Glutamatergic neuron (in vitro differentiated cells): ENCODE results near the gene NBPF3. TPM values are rescaled to one million over a fixed set of nuclear protein-coding genes. Genes with fewer than 3 reads are reported as not detected.

Experiments used
- DNase-seq: peaks from one replicate; pipeline ENCODE4 v3.0.0; 2022
- H3K27ac Mint-ChIP-seq: one replicate; pipeline ENCODE4 v1.8.0; 2020; ENCODE audit warnings: mild to moderate bottlenecking, mixed read lengths, inconsistent platforms; ENCODE audit not compliant: unreplicated experiment
- H3K27me3 Mint-ChIP-seq: one replicate; pipeline ENCODE4 v1.8.0; 2020; ENCODE audit warnings: mild to moderate bottlenecking, moderate library complexity, mixed read lengths, inconsistent platforms; ENCODE audit not compliant: unreplicated experiment
- H3K36me3 Mint-ChIP-seq: one replicate; pipeline ENCODE4 v1.8.0; 2020; ENCODE audit warnings: mild to moderate bottlenecking, mixed read lengths, inconsistent platforms; ENCODE audit not compliant: unreplicated experiment
- H3K4me1 Mint-ChIP-seq: one replicate; pipeline ENCODE4 v1.8.0; 2020; ENCODE audit warnings: mild to moderate bottlenecking, low read depth, mixed read lengths, inconsistent platforms; ENCODE audit not compliant: unreplicated experiment
- H3K4me3 Mint-ChIP-seq: one replicate; pipeline ENCODE4 v1.8.0; 2020; ENCODE audit warnings: mild to moderate bottlenecking, mixed read lengths, inconsistent platforms; ENCODE audit not compliant: unreplicated experiment
- H3K9me3 Mint-ChIP-seq: one replicate; pipeline ENCODE4 v1.8.0; 2020; ENCODE audit warnings: mild to moderate bottlenecking, moderate library complexity, mixed read lengths, inconsistent platforms; ENCODE audit not compliant: unreplicated experiment
- long read RNA-seq: library from polyadenylated mRNA; unstranded; transcript quantifications from one replicate; pipeline ENCODE4 v2.0.0, GENCODE V29; 2020; ENCODE audit not compliant: unreplicated experiment
- total RNA-seq: library from RNA; stranded (reverse); fragmentation: NEBNext Ultra II Directional; extraction: Animal tissue kit (Norgen Biotek cat#: 25700); gene quantifications from one replicate; pipeline ENCODE4 v1.2.1, GENCODE V29; 2021; ENCODE audit not compliant: unreplicated experiment
- TF ChIP-seq, protein P1 (sequence below): fragments of 200-600 bp; sonication (generic); IDR thresholded peaks from one replicate; pipeline ENCODE4 v1.5.0; 2021; ENCODE audit not compliant: partially characterized antibody, unreplicated experiment

Gene NBPF3, protein sequence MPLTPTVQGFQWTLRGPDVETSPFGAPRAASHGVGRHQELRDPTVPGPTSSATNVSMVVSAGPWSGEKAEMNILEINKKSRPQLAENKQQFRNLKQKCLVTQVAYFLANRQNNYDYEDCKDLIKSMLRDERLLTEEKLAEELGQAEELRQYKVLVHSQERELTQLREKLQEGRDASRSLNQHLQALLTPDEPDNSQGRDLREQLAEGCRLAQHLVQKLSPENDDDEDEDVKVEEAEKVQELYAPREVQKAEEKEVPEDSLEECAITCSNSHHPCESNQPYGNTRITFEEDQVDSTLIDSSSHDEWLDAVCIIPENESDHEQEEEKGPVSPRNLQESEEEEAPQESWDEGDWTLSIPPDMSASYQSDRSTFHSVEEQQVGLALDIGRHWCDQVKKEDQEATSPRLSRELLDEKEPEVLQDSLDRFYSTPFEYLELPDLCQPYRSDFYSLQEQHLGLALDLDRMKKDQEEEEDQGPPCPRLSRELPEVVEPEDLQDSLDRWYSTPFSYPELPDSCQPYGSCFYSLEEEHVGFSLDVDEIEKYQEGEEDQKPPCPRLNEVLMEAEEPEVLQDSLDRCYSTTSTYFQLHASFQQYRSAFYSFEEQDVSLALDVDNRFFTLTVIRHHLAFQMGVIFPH
- 3.1 TPM for total RNA-seq
- long read RNA-seq, partial matches to known transcripts, result 0 of 2 reads
- long read RNA-seq, other reads (novel, unspliced or antisense), result 1 of 2 reads

DNA sequence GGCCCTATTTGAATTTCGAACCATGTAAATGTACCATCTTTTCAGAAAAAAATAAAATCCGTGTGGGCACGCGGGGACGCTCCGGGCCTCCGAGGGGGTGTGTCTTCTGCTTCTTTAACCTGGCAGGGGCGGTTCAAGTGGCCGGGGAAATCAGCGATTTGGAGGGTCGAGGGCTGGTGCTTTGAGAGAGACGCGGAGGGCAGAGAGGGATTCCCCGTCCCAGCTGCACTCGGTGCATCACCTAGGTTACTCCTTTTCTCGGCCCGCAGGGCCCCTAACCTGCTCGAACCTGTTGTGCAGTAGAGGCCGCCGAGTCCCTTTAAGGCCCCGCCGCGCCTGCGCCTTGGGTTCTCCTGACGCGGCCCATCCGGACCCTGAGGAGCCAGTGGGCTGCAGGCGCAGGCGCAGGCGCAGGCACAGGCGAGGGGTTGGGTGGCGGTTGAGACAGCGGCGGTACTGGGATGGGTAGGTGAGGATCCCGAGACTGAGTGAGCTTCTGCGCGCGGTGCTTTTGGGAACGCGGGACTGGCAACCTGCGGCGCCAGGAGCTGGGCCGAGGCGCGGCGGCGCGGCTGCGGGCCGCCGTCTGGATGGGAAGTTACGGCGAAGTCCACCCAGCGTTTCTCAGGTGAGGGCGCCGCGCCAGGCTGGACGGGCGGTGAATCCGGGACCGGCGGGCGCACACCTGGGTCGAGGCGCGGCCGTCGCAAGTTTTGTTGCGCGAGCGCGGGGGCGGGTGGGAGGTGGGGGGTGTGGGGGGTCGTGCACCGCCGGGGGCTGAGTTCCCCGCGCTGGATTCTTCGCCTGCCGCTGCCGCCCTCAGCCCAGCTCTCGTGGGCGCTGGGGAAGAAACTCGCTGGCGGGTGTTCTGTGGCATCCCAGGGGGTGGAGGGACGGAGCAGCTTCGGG lies at the start of gene NBPF3:
NBPF3 (plus strand) TSS at position 417 of the 909 bp plus-strand sequence. CDS start 4,950 bp downstream, outside the sequence.
- Mint-ChIP-seq H3K27me3 (peaks cover 10% of the 10 kb centered on the region), H3K4me1 (peaks cover 3% of the 10 kb centered on the region), H3K36me3 (no peaks in the 10 kb centered on the region), H3K9me3 (peaks cover 2% of the 10 kb centered on the region), H3K4me3 (peak within 1 kb of the TSS; percentile 94), H3K27ac (peak within 1 kb of the TSS; percentile 38)
- DNase-seq, result peak; percentile 91
- TF ChIP-seq, protein P1, sequence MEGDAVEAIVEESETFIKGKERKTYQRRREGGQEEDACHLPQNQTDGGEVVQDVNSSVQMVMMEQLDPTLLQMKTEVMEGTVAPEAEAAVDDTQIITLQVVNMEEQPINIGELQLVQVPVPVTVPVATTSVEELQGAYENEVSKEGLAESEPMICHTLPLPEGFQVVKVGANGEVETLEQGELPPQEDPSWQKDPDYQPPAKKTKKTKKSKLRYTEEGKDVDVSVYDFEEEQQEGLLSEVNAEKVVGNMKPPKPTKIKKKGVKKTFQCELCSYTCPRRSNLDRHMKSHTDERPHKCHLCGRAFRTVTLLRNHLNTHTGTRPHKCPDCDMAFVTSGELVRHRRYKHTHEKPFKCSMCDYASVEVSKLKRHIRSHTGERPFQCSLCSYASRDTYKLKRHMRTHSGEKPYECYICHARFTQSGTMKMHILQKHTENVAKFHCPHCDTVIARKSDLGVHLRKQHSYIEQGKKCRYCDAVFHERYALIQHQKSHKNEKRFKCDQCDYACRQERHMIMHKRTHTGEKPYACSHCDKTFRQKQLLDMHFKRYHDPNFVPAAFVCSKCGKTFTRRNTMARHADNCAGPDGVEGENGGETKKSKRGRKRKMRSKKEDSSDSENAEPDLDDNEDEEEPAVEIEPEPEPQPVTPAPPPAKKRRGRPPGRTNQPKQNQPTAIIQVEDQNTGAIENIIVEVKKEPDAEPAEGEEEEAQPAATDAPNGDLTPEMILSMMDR, result no peak

DNA sequence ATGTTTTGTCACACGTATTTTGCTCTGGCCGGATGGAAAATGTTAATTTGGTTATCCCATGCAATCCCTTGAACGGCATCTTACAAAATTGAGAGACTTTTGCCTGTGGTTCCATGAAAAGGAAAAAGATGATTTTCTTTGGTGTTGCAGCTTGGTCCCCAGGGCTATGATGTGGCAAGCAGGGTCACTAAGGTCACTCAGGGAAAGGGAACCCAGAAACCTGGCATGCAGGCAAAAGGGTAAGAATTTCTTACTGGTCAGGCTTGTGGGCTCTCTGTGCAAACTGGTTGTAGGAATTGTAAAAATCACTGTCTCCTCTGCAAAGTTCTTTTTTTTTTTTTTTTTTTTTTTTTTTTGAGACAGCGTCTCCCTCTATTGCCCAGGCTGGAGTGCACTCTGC lies 48.4 kb upstream of the NBPF3 start:
- Mint-ChIP-seq H3K4me3 (no peak overlapping the region), H3K36me3 (peaks cover 4% of the 10 kb centered on the region), H3K27ac (no peak overlapping the region), H3K4me1 (no peaks in the 10 kb centered on the region), H3K27me3 (peaks cover 1% of the 10 kb centered on the region), H3K9me3 (peaks cover 6% of the 10 kb centered on the region)
- TF ChIP-seq, protein P1, result no peak
- DNase-seq, result no peak

DNA sequence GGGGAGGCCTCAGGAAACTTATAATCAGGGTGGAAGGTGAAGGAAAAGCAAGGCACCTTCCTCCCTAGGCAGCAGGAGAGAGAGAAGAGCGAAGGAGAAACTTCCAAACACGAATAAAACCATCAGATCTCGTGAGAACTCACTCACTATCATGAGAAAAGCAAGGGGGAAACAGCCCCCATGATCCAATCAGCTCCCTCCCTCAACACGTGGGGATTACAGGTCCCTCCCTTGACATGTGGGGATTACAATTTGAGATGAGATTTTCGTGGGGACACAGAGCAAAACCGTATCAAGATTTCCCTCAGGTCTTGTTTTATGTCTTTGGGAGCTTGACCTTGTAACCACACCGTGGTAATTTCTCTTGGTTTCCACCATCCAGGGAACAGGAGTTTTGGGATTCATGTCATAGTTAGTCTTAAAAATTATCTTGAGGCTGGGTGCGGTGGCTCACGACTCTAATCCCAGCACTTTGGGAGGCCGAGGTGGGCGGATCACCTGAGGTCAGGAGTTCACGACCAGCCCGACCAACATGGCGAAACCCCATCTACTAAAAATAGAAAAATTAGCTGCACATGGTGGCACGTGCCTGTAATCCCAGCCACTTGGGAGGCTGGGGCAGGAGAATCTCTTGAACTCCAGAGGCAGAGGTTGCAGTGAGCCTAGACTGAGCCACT lies 47.2 kb upstream of the NBPF3 start:
- DNase-seq, result no peak
- peaks cover 1% of the 10 kb centered on the region for H3K27me3 Mint-ChIP-seq
- no peak overlapping the region for H3K27ac Mint-ChIP-seq
- TF ChIP-seq, protein P1, result no peak
- no peaks in the 10 kb centered on the region for H3K4me1 Mint-ChIP-seq
- no peak overlapping the region for H3K4me3 Mint-ChIP-seq
- peaks cover 6% of the 10 kb centered on the region for H3K9me3 Mint-ChIP-seq
- H3K36me3 Mint-ChIP-seq, result peaks cover 4% of the 10 kb centered on the region

DNA sequence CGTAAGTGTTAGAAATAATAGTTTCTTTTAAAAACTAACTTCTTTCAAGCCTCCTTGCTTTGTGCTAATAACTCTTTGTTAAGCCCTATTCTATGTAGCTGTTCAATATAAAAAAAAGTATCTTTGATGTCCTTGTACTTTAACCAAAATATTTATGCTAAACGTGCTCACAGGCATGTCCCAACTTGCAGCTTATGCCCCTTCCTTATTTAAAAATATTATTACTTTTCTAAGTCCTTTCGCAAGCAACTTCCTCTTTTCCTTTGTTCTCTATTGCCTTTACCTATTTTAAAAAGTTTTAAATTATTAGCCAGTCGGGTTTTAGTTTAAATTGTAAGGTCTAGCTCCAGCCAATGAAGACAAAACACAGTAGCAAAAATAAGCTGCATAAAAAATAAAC lies 43.4 kb upstream of the NBPF3 start:
- Mint-ChIP-seq H3K4me3 (no peak overlapping the region), H3K9me3 (no peaks in the 10 kb centered on the region), H3K36me3 (no peaks in the 10 kb centered on the region), H3K27me3 (peaks cover 1% of the 10 kb centered on the region), H3K27ac (no peak overlapping the region), H3K4me1 (no peaks in the 10 kb centered on the region)
- TF ChIP-seq, protein P1, result no peak
- no peak for DNase-seq
